RWPE1 (cell line): ENCODE measurements around the gene CCR1.
A peak's percentile ranks its signal among the peaks of the same experiment; 100 is the strongest.
"Not testable (repeated sequence)": the region's sequence is repeated elsewhere in the genome, so short reads cannot be mapped to it uniquely, and the experiment has no call there.

Experiments
- CTCF ChIA-PET: fragments of 350-600 bp; sonication (Branson Sonifier 250); formaldehyde crosslinking; extraction: SDS; loops from one replicate; lab custom pipeline; 2021; lab: Yijun Ruan, JAX
- POLR2A ChIA-PET: fragments of 400-600 bp; formaldehyde crosslinking; extraction: SDS; loops from one replicate; lab custom pipeline; 2020; ENCODE audit warnings: antibody characterized with exemption; ENCODE audit not compliant: low non-redundant PET; lab: Yijun Ruan, JAX
- DNase-seq: peaks from one replicate; pipeline ENCODE4 v3.0.0; 2012; ENCODE audit warnings: low spot score
- H3K27ac ChIP-seq: fragments of 450-650 bp; 2 replicates; pipeline ENCODE4 v1.5.1; 2017
- CTCF ChIP-seq: fragments of 450-650 bp; conservative IDR thresholded peaks from 2 replicates; pipeline ENCODE4 v1.5.1; 2017; ENCODE audit warnings: low read depth, mild to moderate bottlenecking

The CCR1 gene

DNA sequence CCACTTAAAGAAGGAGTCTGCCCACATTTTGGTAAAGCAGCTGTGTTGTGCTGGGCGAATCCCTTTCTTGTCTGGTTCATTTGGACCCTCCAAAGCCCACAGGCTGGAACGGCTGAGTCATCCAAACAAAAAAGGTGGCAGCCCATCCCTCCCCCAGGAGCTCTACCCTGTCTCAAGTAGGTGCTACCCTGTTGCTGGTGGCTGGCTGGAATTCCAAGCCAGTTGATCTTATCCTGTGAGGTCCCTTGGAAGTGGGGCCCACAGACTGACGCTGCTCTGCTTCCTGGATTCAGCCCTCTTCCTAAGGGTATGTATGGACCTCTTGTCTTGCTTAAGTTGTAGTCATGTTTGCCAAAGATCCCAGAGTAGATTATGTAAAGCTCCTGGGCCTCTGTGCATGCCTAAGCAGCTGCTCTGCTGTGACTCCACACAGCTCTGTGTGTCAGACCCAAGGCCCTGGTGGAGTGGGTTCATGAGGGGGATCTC lies 44.5 kb downstream of the CCR1 start:
- DNase-seq = peak; percentile 30
- ChIA-PET POLR2A (no interaction called here), CTCF (interaction anchor here (0.5 to 1.2 kb wide), 4 partner anchors 47 to 259 kb away, joined by 3 to 4 read pairs (median 3); no protein-coding TSS in a partner anchor)
- TF ChIP-seq CTCF = no peak
- H3K27ac ChIP-seq = peak overlapping the region; percentile 65

- ChIA-PET CTCF (interaction anchor here (0.7 to 0.9 kb wide), 3 partner anchors 46 to 259 kb away, joined by 3 read pairs; no protein-coding TSS in a partner anchor), POLR2A (no interaction called here)
- peak; percentile 52 for DNase-seq
- H3K27ac ChIP-seq = peak overlapping the region; percentile 65
- no peak for TF ChIP-seq CTCF
These were observed 45.0 kb downstream of the CCR1 start for GRCh38 chr3:46162975-46163555.

GRCh38 chr3:46157685-46158084 lies 50.4 kb downstream of the CCR1 start:
- DNase-seq, CTCF ChIA-PET, POLR2A ChIA-PET, H3K27ac ChIP-seq: not testable (repeated sequence)

GRCh38 chr3:46154311-46154710 lies 53.8 kb downstream of the CCR1 start:
- CTCF ChIA-PET = interaction anchor here (0.6 kb wide), 1 partner anchor 47 kb away, joined by 3 read pairs; no protein-coding TSS in a partner anchor
- no peak for DNase-seq
- POLR2A ChIA-PET = no interaction called here
- TF ChIP-seq CTCF = no peak
- no peak overlapping the region for H3K27ac ChIP-seq
